HL-60 (cell line): Measurements from ENCODE around the gene HCRTR1.

Source experiments
- DNase-seq, 2 experiments: peaks; one replicate each; pipeline ENCODE4 v3.0.0-alpha.2; 2010 to 2020; ENCODE audit warnings: low read depth in 1 of 2, low spot score in 1 of 2
- H3K27ac ChIP-seq: fragments of 250-450 bp; sonication (Bioruptor Pico); replicated peaks from 2 replicates; pipeline ENCODE4 v1.5.1; 2020; ENCODE audit warnings: mild to moderate bottlenecking, moderate library complexity
- H3K27me3 ChIP-seq: fragments of 250-450 bp; sonication (Bioruptor Pico); 2 replicates; pipeline ENCODE4 v1.5.1; 2021; ENCODE audit warnings: mild to moderate bottlenecking, moderate library complexity; ENCODE audit not compliant: insufficient read depth, poor library complexity, severe bottlenecking
- H3K4me3 ChIP-seq: replicated peaks from 2 replicates; pipeline ENCODE4 v1.5.1; 2011; ENCODE audit warnings: mild to moderate bottlenecking, control low read depth, low read length; ENCODE audit not compliant: insufficient read depth
- CTCF ChIP-seq: IDR thresholded peaks from one replicate; pipeline ENCODE4 v1.5.1; 2011; ENCODE audit warnings: low read length, control low read depth, inconsistent platforms; ENCODE audit not compliant: insufficient read depth
- GABPA ChIP-seq: IDR thresholded peaks from 2 replicates; pipeline ENCODE4 v1.6.1; 2012; ENCODE audit warnings: low read depth
- POLR2AphosphoS5 ChIP-seq: IDR thresholded peaks from 2 replicates; pipeline ENCODE4 v1.6.1; 2012; ENCODE audit warnings: low read depth
- REST ChIP-seq: IDR thresholded peaks from 2 replicates; pipeline ENCODE4 v1.6.1; 2012; ENCODE audit warnings: low read depth; ENCODE audit not compliant: insufficient replicate concordance
- SPI1 ChIP-seq: IDR thresholded peaks from 2 replicates; pipeline ENCODE4 v1.6.1; 2012; ENCODE audit warnings: low read depth, mild to moderate bottlenecking, borderline replicate concordance

The HCRTR1 gene

GRCh38 chr1:31675161-31675560 lies 57.7 kb downstream of the HCRTR1 start:
- no peak for DNase-seq
- H3K4me3 ChIP-seq, result no peak overlapping the region
- no peak overlapping the region for H3K27ac ChIP-seq
- TF ChIP-seq CTCF (no peak), SPI1 (no peak), POLR2AphosphoS5 (no peak), GABPA (no peak), REST (no peak)
- peaks cover 11% of the 10 kb centered on the region for H3K27me3 ChIP-seq

GRCh38 chr1:31675756-31676155 lies 58.3 kb downstream of the HCRTR1 start:
- TF ChIP-seq GABPA (no peak), SPI1 (no peak), POLR2AphosphoS5 (no peak), REST (no peak), CTCF (no peak)
- Histone ChIP-seq H3K4me3 (no peak overlapping the region), H3K27me3 (peaks cover 7% of the 10 kb centered on the region), H3K27ac (no peak overlapping the region)
- no peak for DNase-seq
